ENCODE measurements around the gene RBPJL.

RBPJL gene

DNA sequence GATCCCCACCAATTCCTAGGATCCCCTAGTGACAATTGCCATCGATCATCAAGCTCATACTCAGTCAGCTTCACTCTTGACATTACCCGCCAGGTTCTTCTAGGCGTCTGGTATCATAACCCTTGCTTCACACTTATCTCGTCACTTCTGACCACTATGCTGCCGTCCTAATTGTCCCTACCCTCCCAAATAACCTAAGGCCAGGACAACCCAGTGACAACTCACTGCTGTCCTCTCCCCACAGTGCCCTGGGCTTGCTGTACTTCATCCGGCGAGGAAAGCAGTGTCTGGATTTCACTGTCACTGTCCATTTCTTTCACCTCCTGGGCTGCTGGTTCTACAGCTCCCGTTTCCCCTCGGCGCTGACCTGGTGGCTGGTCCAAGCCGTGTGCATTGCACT is 60.0 kb downstream of the RBPJL start:
- no peak overlapping the region for H3K4me3 ChIP-seq (ENCODE audit: low read depth, low read length)
- DNase-seq (ENCODE audit: low read depth): no peak
- TF ChIP-seq CTCF (conservative IDR thresholded peaks at IDR 0.05; ENCODE audit: low read depth, low read length): no peak

GRCh38 chr20:45367126-45367525 is 60.5 kb downstream of the RBPJL start:
- DNase-seq (ENCODE audit: low read depth): no peak
- TF ChIP-seq CTCF (conservative IDR thresholded peaks at IDR 0.05; ENCODE audit: low read depth, low read length): no peak
- no peak overlapping the region for H3K4me3 ChIP-seq (ENCODE audit: low read depth, low read length)
